H1 (cell line): ENCODE measurements around the gene CCDC24. TPM values are rescaled to one million over a fixed set of nuclear protein-coding genes. Genes with fewer than 3 reads are reported as not detected.

Experiments used
- ATF3 ChIP-seq: IDR thresholded peaks from 2 replicates; pipeline ENCODE4 v1.6.1; 2011; ENCODE audit warnings: low read depth, mild to moderate bottlenecking, low read length; ENCODE audit not compliant: insufficient read depth
- GTF2F1 ChIP-seq: IDR thresholded peaks from 2 replicates; pipeline ENCODE4 v1.6.1; 2012; ENCODE audit warnings: low read depth, low read length, improper control_type of control experiment, borderline replicate concordance
- JUN ChIP-seq: IDR thresholded peaks from 2 replicates; pipeline ENCODE4 v1.6.1; 2011; ENCODE audit warnings: low read depth, mild to moderate bottlenecking, improper control_type of control experiment, low read length
- KDM4A ChIP-seq: IDR thresholded peaks from one replicate; pipeline ENCODE4 v1.7.1; 2012; ENCODE audit warnings: low read depth, mild to moderate bottlenecking, moderate library complexity, low read length, inconsistent platforms; ENCODE audit not compliant: severe bottlenecking
- MAX ChIP-seq: IDR thresholded peaks from 2 replicates; pipeline ENCODE4 v1.6.1; 2012; ENCODE audit warnings: inconsistent platforms
- polyA plus RNA-seq, 7 experiments: library from polyadenylated mRNA; depleted of rRNA in 3 of 7; stranded (reverse) in 5 of 7; unstranded in 2 of 7; fragments of >200 nt in 5 of 7; fragments of 200-250 nt in 2 of 7; gene quantifications; 1 replicate in 5 of 7; 2 replicates in 1 of 7; 4 replicates in 1 of 7; pipeline versions ENCODE4 v1.2.1 to v1.2.3, GENCODE V29; 2011 to 2013; ENCODE audit warnings: missing spikeins in 2 of 7, mixed read lengths in 2 of 7
- total RNA-seq: library from RNA; stranded (reverse); fragmentation: NEBNext Ultra II Directional; extraction: Animal tissue kit (Norgen Biotek cat#: 25700); gene quantifications from 2 replicates; pipeline ENCODE4 v1.2.1, GENCODE V29; 2021

Gene CCDC24
- total and polyA plus RNA-seq, 2 of the 8 experiments (the other 6 are each of a cell fraction or from before 2014, with no cell fraction given): 11.2 to 11.4 TPM

GRCh38 chr1:43971336-43971980 lies 19.9 kb upstream of the CCDC24 start (continued):
- no peak for TF ChIP-seq MAX
- TF ChIP-seq JUN: no peak
- TF ChIP-seq ATF3: no peak
- TF ChIP-seq GTF2F1: no peak
- no peak for TF ChIP-seq KDM4A
